Measurements from ENCODE around the gene RPL29.

GRCh38 chr3:52028572-52028971 is 32.9 kb upstream of the RPL29 start:
- TF ChIP-seq, protein P1, sequence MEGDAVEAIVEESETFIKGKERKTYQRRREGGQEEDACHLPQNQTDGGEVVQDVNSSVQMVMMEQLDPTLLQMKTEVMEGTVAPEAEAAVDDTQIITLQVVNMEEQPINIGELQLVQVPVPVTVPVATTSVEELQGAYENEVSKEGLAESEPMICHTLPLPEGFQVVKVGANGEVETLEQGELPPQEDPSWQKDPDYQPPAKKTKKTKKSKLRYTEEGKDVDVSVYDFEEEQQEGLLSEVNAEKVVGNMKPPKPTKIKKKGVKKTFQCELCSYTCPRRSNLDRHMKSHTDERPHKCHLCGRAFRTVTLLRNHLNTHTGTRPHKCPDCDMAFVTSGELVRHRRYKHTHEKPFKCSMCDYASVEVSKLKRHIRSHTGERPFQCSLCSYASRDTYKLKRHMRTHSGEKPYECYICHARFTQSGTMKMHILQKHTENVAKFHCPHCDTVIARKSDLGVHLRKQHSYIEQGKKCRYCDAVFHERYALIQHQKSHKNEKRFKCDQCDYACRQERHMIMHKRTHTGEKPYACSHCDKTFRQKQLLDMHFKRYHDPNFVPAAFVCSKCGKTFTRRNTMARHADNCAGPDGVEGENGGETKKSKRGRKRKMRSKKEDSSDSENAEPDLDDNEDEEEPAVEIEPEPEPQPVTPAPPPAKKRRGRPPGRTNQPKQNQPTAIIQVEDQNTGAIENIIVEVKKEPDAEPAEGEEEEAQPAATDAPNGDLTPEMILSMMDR (IDR thresholded peaks at IDR 0.05; ENCODE audit: extremely low read depth in 1 of 2, insufficient read depth in 1 of 2, low read depth in 1 of 2, low read length in 2 of 2) = no peak
- TF ChIP-seq POLR2AphosphoS5 (IDR thresholded peaks at IDR 0.05; ENCODE audit: insufficient read depth, low read depth, low read length) (no peak), MYC (IDR thresholded peaks at IDR 0.05; ENCODE audit: low read depth, low read length) (no peak), FOS (IDR thresholded peaks at IDR 0.05; ENCODE audit: borderline replicate concordance, insufficient read depth, low read length) (no peak), POLR2A (IDR thresholded peaks at IDR 0.05; ENCODE audit: low read depth, low read length) (no peak), EZH2 (IDR thresholded peaks at IDR 0.05; ENCODE audit: borderline replicate concordance, low read depth, low read length, severe bottlenecking) (no peak), JUN (IDR thresholded peaks at IDR 0.05; ENCODE audit: borderline replicate concordance, insufficient read depth, insufficient read length, low read depth) (no peak), GATA2 (IDR thresholded peaks at IDR 0.05; ENCODE audit: insufficient read depth, insufficient read length, low read depth, low read length) (no peak)
- TF ChIP-seq, protein P2, sequence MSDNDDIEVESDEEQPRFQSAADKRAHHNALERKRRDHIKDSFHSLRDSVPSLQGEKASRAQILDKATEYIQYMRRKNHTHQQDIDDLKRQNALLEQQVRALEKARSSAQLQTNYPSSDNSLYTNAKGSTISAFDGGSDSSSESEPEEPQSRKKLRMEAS (IDR thresholded peaks at IDR 0.05; ENCODE audit: insufficient read depth, insufficient read length) = no peak

Measured in endothelial cell of umbilical vein (primary cell).